HG02610 (cell line): Measurements from ENCODE around the gene MAD1L1.
"Not testable (repeated sequence)": the region's sequence is repeated elsewhere in the genome, so short reads cannot be mapped to it uniquely, and the experiment has no call there.

Experiments used
- ATAC-seq: cut with Tn5 transposase; IDR thresholded peaks from one replicate; pipeline ENCODE4 v1.9.1; 2021; ENCODE audit warnings: mild to moderate bottlenecking, moderate library complexity; ENCODE audit not compliant: unreplicated experiment

Gene MAD1L1

GRCh38 chr7:1936531-1937251, 296.1 kb downstream of the MAD1L1 start:
- ATAC-seq = no peak

- ATAC-seq = no peak
These were observed 296.8 kb downstream of the MAD1L1 start for GRCh38 chr7:1936006-1936310.

- no peak for ATAC-seq
These were observed 297.4 kb downstream of the MAD1L1 start for GRCh38 chr7:1935176-1936005.

GRCh38 chr7:1934756-1935155, 298.0 kb downstream of the MAD1L1 start:
- no peak for ATAC-seq

- no peak for ATAC-seq
These were observed 298.7 kb downstream of the MAD1L1 start for GRCh38 chr7:1934017-1934416.

GRCh38 chr7:1933066-1933750, 299.5 kb downstream of the MAD1L1 start:
- no peak for ATAC-seq

- no peak for ATAC-seq
These were observed 300.8 kb downstream of the MAD1L1 start for GRCh38 chr7:1931951-1932270.

GRCh38 chr7:1931256-1931950, 301.3 kb downstream of the MAD1L1 start:
- no peak for ATAC-seq

- ATAC-seq = no peak
These were observed 302.2 kb downstream of the MAD1L1 start for GRCh38 chr7:1930381-1931065.

GRCh38 chr7:1929349-1929925, 303.3 kb downstream of the MAD1L1 start:
- not testable (repeated sequence) for ATAC-seq

- ATAC-seq = no peak
These were observed 303.9 kb downstream of the MAD1L1 start for GRCh38 chr7:1928645-1929348.

- ATAC-seq = no peak
These were observed 304.7 kb downstream of the MAD1L1 start for GRCh38 chr7:1927937-1928644.

GRCh38 chr7:1926908-1927306, 305.8 kb downstream of the MAD1L1 start:
- ATAC-seq = no peak

- ATAC-seq = no peak
These were observed 306.5 kb downstream of the MAD1L1 start for GRCh38 chr7:1925973-1926907.

GRCh38 chr7:1925349-1925748, 307.4 kb downstream of the MAD1L1 start:
- ATAC-seq = no peak

- ATAC-seq = no peak
These were observed 308.4 kb downstream of the MAD1L1 start for GRCh38 chr7:1924258-1924817.

- no peak for ATAC-seq
These were observed 309.1 kb downstream of the MAD1L1 start for GRCh38 chr7:1923409-1924257.
